Measurements from ENCODE around the gene KIF26B. TPM values are rescaled to one million over a fixed set of nuclear protein-coding genes. Genes with fewer than 3 reads are reported as not detected.

The KIF26B gene
- total RNA-seq, 1 donor from 2014 or later, result 0.49 TPM

DNA sequence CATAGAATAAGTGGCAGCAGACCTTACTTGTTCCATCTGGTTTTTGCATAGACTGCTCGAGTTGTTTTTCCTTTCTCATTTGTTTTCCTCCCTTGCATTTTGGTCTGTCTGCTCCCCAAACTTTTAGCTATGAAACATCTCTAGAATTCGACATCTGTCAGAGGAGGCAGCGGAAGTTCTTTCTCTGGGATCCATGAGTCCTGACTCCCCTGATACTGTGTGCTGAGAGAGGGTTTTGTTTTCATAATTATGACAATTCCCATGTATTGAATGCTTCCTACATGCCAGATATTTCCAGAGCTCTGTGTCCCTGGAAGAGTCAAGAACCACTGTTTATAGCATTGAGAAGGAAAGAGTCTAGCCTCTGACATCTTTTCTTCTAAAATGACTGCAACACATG lies 172.6 kb downstream of the KIF26B start:
- Histone ChIP-seq H3K27me3 (no peaks in the 10 kb centered on the region), H3K27ac (no peak overlapping the region), H3K4me3 (no peak overlapping the region), H3K36me3 (no peaks in the 10 kb centered on the region), H3K4me1 (no peaks in the 10 kb centered on the region), H3K9me3 (no peaks in the 10 kb centered on the region)
- intact Hi-C loops (cut with DNase I), result no loop called here
- DNase-seq (ENCODE audit: extremely low spot score in 2 of 2), result no peak
- TF ChIP-seq POLR2A (IDR thresholded peaks at IDR 0.05), result no peak
- TF ChIP-seq, protein P1, sequence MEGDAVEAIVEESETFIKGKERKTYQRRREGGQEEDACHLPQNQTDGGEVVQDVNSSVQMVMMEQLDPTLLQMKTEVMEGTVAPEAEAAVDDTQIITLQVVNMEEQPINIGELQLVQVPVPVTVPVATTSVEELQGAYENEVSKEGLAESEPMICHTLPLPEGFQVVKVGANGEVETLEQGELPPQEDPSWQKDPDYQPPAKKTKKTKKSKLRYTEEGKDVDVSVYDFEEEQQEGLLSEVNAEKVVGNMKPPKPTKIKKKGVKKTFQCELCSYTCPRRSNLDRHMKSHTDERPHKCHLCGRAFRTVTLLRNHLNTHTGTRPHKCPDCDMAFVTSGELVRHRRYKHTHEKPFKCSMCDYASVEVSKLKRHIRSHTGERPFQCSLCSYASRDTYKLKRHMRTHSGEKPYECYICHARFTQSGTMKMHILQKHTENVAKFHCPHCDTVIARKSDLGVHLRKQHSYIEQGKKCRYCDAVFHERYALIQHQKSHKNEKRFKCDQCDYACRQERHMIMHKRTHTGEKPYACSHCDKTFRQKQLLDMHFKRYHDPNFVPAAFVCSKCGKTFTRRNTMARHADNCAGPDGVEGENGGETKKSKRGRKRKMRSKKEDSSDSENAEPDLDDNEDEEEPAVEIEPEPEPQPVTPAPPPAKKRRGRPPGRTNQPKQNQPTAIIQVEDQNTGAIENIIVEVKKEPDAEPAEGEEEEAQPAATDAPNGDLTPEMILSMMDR (IDR thresholded peaks at IDR 0.05), result no peak
- no peak for TF ChIP-seq POLR2AphosphoS5 (IDR thresholded peaks at IDR 0.05; ENCODE audit: insufficient read depth in 1 of 2, low read depth in 1 of 2)

DNA sequence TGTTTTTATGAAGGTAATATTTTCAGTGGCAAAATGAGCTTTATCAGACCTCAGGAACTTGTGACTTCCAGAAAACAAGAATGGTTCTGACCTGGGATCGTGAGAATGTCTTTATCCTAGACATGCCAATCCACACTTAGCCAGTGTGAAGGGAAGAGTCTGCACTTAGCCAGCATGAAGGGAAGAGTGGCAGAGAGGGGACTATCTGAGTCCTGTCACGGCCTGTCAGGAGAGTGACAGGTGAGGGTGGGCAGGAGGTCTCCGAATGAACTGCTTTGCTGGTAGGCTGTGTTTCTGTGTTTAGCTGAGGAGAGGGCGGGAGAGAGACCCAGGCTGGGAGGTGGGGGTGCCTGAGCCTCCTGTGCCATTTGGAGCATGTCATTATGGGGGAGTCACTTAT lies 173.1 kb downstream of the KIF26B start:
- DNase-seq (ENCODE audit: extremely low spot score in 2 of 2), result no peak
- no peak overlapping the region for H3K27ac ChIP-seq
- H3K9me3 ChIP-seq, result no peaks in the 10 kb centered on the region
- TF ChIP-seq, protein P1 (IDR thresholded peaks at IDR 0.05), result no peak
- TF ChIP-seq POLR2A (IDR thresholded peaks at IDR 0.05) (no peak), POLR2AphosphoS5 (IDR thresholded peaks at IDR 0.05; ENCODE audit: insufficient read depth in 1 of 2, low read depth in 1 of 2) (no peak)
- no peaks in the 10 kb centered on the region for H3K36me3 ChIP-seq
- intact Hi-C loops (cut with DNase I), result no loop called here
- H3K27me3 ChIP-seq, result no peaks in the 10 kb centered on the region
- H3K4me3 ChIP-seq, result no peak overlapping the region
- no peaks in the 10 kb centered on the region for H3K4me1 ChIP-seq

DNA sequence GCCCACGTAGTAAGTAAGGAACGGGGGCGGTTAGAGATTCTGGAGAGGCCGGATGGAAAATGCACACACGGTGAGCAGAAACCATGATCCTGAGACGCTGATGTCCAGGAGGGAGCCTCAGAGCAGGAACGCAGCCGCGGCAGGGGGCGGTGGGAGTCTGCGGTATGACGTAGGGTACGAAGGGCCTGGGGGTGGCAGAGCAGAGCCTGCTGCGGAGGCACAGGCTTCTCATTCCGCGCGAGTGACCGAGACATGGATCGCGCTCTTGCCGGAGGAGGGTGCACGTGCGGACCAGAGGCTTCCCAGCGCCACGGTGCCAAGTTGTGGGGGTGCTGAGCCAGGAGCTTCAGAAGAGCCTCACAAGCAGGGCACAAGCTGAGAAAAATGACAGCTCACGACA lies 176.2 kb downstream of the KIF26B start:
- Histone ChIP-seq H3K36me3 (no peaks in the 10 kb centered on the region), H3K9me3 (no peaks in the 10 kb centered on the region), H3K4me1 (no peaks in the 10 kb centered on the region), H3K27ac (no peak overlapping the region), H3K4me3 (no peak overlapping the region), H3K27me3 (no peaks in the 10 kb centered on the region)
- no peak for TF ChIP-seq POLR2A (IDR thresholded peaks at IDR 0.05)
- intact Hi-C loops (cut with DNase I), result no loop called here
- no peak for DNase-seq (ENCODE audit: extremely low spot score in 2 of 2)

DNA sequence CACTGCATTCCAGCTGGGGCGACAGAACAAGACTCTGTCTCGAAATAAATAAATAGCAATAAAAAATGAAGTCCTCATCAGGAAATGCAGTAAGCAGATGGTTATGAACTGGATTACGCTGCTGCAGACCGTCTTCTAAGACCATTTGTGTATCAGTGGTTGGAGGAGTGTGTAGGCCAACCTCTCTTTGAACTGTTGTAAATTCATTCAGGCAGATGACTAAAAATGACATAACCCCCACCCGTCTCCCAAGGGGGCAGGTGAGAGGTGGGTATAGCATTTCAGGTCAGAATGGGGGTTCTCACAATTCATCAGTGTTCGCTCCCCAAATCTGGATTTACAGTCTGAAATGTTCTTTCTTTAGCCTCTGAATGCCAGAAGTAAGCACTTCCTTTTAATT lies 177.3 kb downstream of the KIF26B start:
- intact Hi-C loops (cut with DNase I), result no loop called here
- no peaks in the 10 kb centered on the region for H3K4me1 ChIP-seq
- TF ChIP-seq POLR2AphosphoS5 (IDR thresholded peaks at IDR 0.05; ENCODE audit: insufficient read depth in 1 of 2, low read depth in 1 of 2) (no peak), POLR2A (IDR thresholded peaks at IDR 0.05) (no peak)
- TF ChIP-seq, protein P1 (IDR thresholded peaks at IDR 0.05), result no peak
- no peak overlapping the region for H3K27ac ChIP-seq
- H3K4me3 ChIP-seq, result no peak overlapping the region
- no peaks in the 10 kb centered on the region for H3K36me3 ChIP-seq
- no peaks in the 10 kb centered on the region for H3K27me3 ChIP-seq
- H3K9me3 ChIP-seq, result no peaks in the 10 kb centered on the region
- no peak for DNase-seq (ENCODE audit: extremely low spot score in 2 of 2)

DNA sequence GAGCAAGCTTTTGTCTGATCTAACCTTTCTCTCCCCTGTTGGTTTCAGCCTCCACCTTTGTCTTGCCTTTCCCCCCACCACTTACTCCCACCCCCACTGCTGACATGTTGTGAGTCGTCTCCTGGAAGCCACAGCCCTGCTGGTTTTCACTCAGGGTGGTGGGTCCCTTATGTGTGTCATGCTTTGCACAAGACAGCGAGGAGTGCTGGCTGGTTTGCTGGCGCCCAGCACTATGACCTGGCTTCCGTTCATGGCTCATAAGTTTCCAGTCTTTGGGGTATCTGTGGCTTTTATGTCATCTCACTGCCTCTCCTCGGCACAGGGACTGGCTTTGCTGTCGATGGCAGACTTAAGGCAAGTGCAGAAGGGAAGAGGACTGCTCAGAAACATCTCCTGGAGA lies 177.7 kb downstream of the KIF26B start:
- H3K27ac ChIP-seq, result no peak overlapping the region
- intact Hi-C loops (cut with DNase I), result no loop called here
- TF ChIP-seq POLR2A (IDR thresholded peaks at IDR 0.05), result no peak
- TF ChIP-seq POLR2AphosphoS5 (IDR thresholded peaks at IDR 0.05; ENCODE audit: insufficient read depth in 1 of 2, low read depth in 1 of 2), result no peak
- TF ChIP-seq, protein P1 (IDR thresholded peaks at IDR 0.05), result no peak

DNA sequence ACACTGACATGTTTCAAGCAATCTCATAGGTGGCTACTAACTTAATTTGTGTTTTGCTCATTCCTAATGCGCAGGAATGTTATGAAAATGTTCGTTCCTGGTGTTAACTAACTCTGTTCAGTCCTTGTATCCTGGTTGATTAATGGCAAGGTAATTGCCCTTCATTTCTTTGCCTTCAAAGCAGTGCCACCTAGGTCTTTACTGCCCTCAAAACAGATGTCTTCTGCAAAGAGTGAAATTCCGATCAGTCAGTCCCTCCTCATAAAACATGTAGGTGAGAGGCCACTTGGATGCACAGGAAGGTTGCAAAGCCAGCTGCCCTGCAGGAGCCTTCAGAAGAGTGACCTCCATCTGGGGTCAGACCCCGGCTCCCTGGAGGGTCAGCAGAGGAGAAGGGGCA lies 179.4 kb downstream of the KIF26B start:
- no peaks in the 10 kb centered on the region for H3K27me3 ChIP-seq

More for the DNA sequence above, 177.7 kb downstream of the KIF26B start:
- Histone ChIP-seq H3K36me3 (no peaks in the 10 kb centered on the region), H3K9me3 (no peaks in the 10 kb centered on the region), H3K4me3 (no peak overlapping the region), H3K27me3 (no peaks in the 10 kb centered on the region), H3K4me1 (no peaks in the 10 kb centered on the region)
- no peak for DNase-seq (ENCODE audit: extremely low spot score in 2 of 2)

More for the DNA sequence above, 179.4 kb downstream of the KIF26B start:
- intact Hi-C loops (cut with DNase I), result no loop called here
- no peak overlapping the region for H3K27ac ChIP-seq
- H3K36me3 ChIP-seq, result no peaks in the 10 kb centered on the region
- no peaks in the 10 kb centered on the region for H3K9me3 ChIP-seq
- no peaks in the 10 kb centered on the region for H3K4me1 ChIP-seq
- no peak for DNase-seq (ENCODE audit: extremely low spot score in 2 of 2)
- no peak overlapping the region for H3K4me3 ChIP-seq
- TF ChIP-seq POLR2AphosphoS5 (IDR thresholded peaks at IDR 0.05; ENCODE audit: insufficient read depth in 1 of 2, low read depth in 1 of 2) (no peak), POLR2A (IDR thresholded peaks at IDR 0.05) (no peak)
- TF ChIP-seq, protein P1 (IDR thresholded peaks at IDR 0.05), result no peak
